ENCODE data around the gene MYBPC2. TPM values are rescaled to one million over a fixed set of nuclear protein-coding genes. Genes with fewer than 3 reads are reported as not detected.

MYBPC2 gene
- total RNA-seq, 4 donors from 2014 or later: 0.05 to 1.3 (median 0.15) TPM; not detected in 1

GRCh38 chr19:50422397-50423278 lies 10.1 kb upstream of the MYBPC2 start:
- intact Hi-C loops (cut with DNase I; ENCODE audit: low total_unique reads): no loop called here
- WGBS, 2 donors: 80 to 84% methylated on average over 15 to 18 of the region's 18 CpGs
- H3K4me3 ChIP-seq (ENCODE audit: low read depth, poor library complexity, severe bottlenecking): no peak overlapping the region
- DNase-seq (ENCODE audit: low spot score in 2 of 2): no peak
- TF ChIP-seq POLR2A (IDR thresholded peaks at IDR 0.05) (no peak), CTCF (IDR thresholded peaks at IDR 0.05) (no peak)

- intact Hi-C loops (cut with DNase I; ENCODE audit: low total_unique reads): no loop called here
- TF ChIP-seq POLR2A (IDR thresholded peaks at IDR 0.05) (no peak), CTCF (IDR thresholded peaks at IDR 0.05) (no peak)
- WGBS, 2 donors: 78 to 79% methylated on average over 16 to 22 of the region's 22 CpGs
- no peak overlapping the region for H3K4me3 ChIP-seq (ENCODE audit: low read depth, poor library complexity, severe bottlenecking)
- DNase-seq (ENCODE audit: low spot score in 2 of 2): no peak
These were observed 9.2 kb upstream of the MYBPC2 start for GRCh38 chr19:50423279-50424113.

- WGBS, 2 donors: 76% methylated on average over 7 of the region's 7 CpGs
- no peak for DNase-seq (ENCODE audit: low spot score in 2 of 2)
- no peak for TF ChIP-seq POLR2A (IDR thresholded peaks at IDR 0.05)
- TF ChIP-seq CTCF (IDR thresholded peaks at IDR 0.05): no peak
- no peak overlapping the region for H3K4me3 ChIP-seq (ENCODE audit: low read depth, poor library complexity, severe bottlenecking)
- intact Hi-C loops (cut with DNase I; ENCODE audit: low total_unique reads): no loop called here
These were observed 7.1 kb upstream of the MYBPC2 start for GRCh38 chr19:50425581-50425980.

GRCh38 chr19:50427318-50427925 lies 5.3 kb upstream of the MYBPC2 start:
- no peak overlapping the region for H3K4me3 ChIP-seq (ENCODE audit: low read depth, poor library complexity, severe bottlenecking)
- no peak for DNase-seq (ENCODE audit: low spot score in 2 of 2)
- TF ChIP-seq CTCF (IDR thresholded peaks at IDR 0.05) (no peak), POLR2A (IDR thresholded peaks at IDR 0.05) (no peak)
- intact Hi-C loops (cut with DNase I; ENCODE audit: low total_unique reads): no loop called here
- WGBS, 2 donors: 76 to 80% methylated on average over 26 of the region's 26 CpGs

- DNase-seq (ENCODE audit: low spot score in 2 of 2): peak; percentile 84 to 97
- H3K4me3 ChIP-seq (ENCODE audit: low read depth, poor library complexity, severe bottlenecking): no peak overlapping the region
- TF ChIP-seq CTCF (IDR thresholded peaks at IDR 0.05): no peak
- no peak for TF ChIP-seq POLR2A (IDR thresholded peaks at IDR 0.05)
- intact Hi-C loops (cut with DNase I; ENCODE audit: low total_unique reads): no loop called here
- WGBS, 2 donors: 6 to 7% methylated on average over 10 to 22 of the region's 38 CpGs
These were observed 4.7 kb upstream of the MYBPC2 start for GRCh38 chr19:50427997-50428425.

Data from lower leg skin (tissue), 4 donors.